Adrenal gland (tissue), 12 donors: Measurements from ENCODE around the gene TEAD3. TPM values are rescaled to one million over a fixed set of nuclear protein-coding genes. Genes with fewer than 3 reads are reported as not detected.

Experiments
- DNase-seq, 7 donors: peaks; one replicate each; pipeline ENCODE4 v3.0.0-alpha.2; 2019 to 2020
- H3K27ac ChIP-seq, 5 donors: fragments of 200-600 bp; sonication (generic) in 4 of 5; 1 replicate in 3 of 5; 2 replicates in 2 of 5; pipeline versions ENCODE4 v1.5.1 to v1.8.0; 2016 to 2020; ENCODE audit warnings: mild to moderate bottlenecking in 1 of 5
- H3K27me3 ChIP-seq: fragments of 200-600 bp; 2 replicates; pipeline ENCODE4 v1.8.0; 2021
- H3K36me3 ChIP-seq, 2 donors: fragments of 200-600 bp; replicated peaks in 1 of 2; 1 replicate in 1 of 2; 2 replicates in 1 of 2; pipeline versions ENCODE4 v1.5.1 to v1.8.0; 2018 to 2022
- H3K4me1 ChIP-seq, 2 donors: fragments of 200-600 bp; replicated peaks in 1 of 2; 1 replicate in 1 of 2; 2 replicates in 1 of 2; pipeline versions ENCODE4 v1.5.1 to v1.8.0; 2018 to 2021
- H3K4me3 ChIP-seq, 4 donors: fragments of 200-600 bp; sonication (generic) in 3 of 4; one replicate each; pipeline ENCODE4 v1.5.1; 2016 to 2018
- H3K9me3 ChIP-seq, 3 donors: fragments of 200-600 bp; sonication (generic) in 1 of 3; replicated peaks in 1 of 3; 1 replicate in 2 of 3; 2 replicates in 1 of 3; pipeline versions ENCODE4 v1.5.1 to v1.8.0; 2016 to 2021
- CTCF ChIP-seq, 6 experiments: fragments of 450-650 bp in 4 of 6; fragments of 200-600 bp in 2 of 6; sonication (generic) in 1 of 6; IDR thresholded peaks; 1 replicate in 5 of 6; 2 replicates in 1 of 6; pipeline versions ENCODE4 v1.5.1 to v1.8.0; 2016 to 2021; ENCODE audit warnings: antibody characterized with exemption in 6 of 6, mild to moderate bottlenecking in 2 of 6, moderate library complexity in 1 of 6
- POLR2A ChIP-seq, 2 donors: fragments of 450-650 bp; IDR thresholded peaks; one replicate each; pipeline ENCODE4 v1.6.1; 2017; ENCODE audit warnings: antibody characterized with exemption in 2 of 2, mild to moderate bottlenecking in 2 of 2, moderate library complexity in 1 of 2
- WGBS, 4 donors: extraction: QIAGEN DNeasy Blood & Tissue Kit in 2 of 4; methylation state at CpG; one replicate each; pipeline versions ENCODE4 v1.1.5 to v1.1.7; 2013 to 2017; 5-methylcytosine and 5-hydroxymethylcytosine counted together
- intact Hi-C, 2 donors: fragments of 100-400 bp; cut with DNase I; formaldehyde crosslinking; loops; one replicate each; pipeline versions ENCODE4 v1.14.1 to v1.15.0; 2022 to 2023
- polyA plus RNA-seq, 3 donors: library from polyadenylated mRNA; stranded (reverse); fragments of 200-250 nt in 2 of 3; fragments of 350-450 nt in 1 of 3; fragmentation: Illumina TruSeq in 1 of 3; extraction: RNeasy Lipid Tissue Mini Kit (QIAGEN cat#74804) in 1 of 3; gene quantifications; one replicate each; pipeline ENCODE4 v1.2.3, GENCODE V29; 2013 to 2014
- total RNA-seq, 9 donors: library from RNA; depleted of rRNA in 4 of 9; stranded (reverse); fragments of >200 nt in 4 of 9; fragments of 120-200 nt in 1 of 9; fragmentation: NEBNext Ultra II Directional in 1 of 9; extraction: Animal tissue kit (Norgen Biotek cat#: 25700) in 1 of 9; gene quantifications; one replicate each; pipeline versions ENCODE4 v1.1.0 to v1.2.4, GENCODE V29; 2013 to 2023
- donor health status: healthy with polysubstance abuse.
- donor health status: Bipolar disorder and iron deficiency.
- donor health status: DM: yes; HTN: yes; CAD: no.
- donor health status: DM: no; HTN: no; CAD: no.
- donor health status: DM: no; HTN: no; CAD: no.
- donor health status: DM: yes; HTN: yes; CAD: no.

TEAD3 gene
- total and polyA plus RNA-seq, 12 donors: 1.4 to 15.5 (median 8.7) TPM

- Histone ChIP-seq H3K36me3 (no peaks in the 10 kb centered on the region), H3K9me3 (no peaks in the 10 kb centered on the region), H3K4me1 (no peaks in the 10 kb centered on the region), H3K27me3 (peaks cover 10% of the 10 kb centered on the region), H3K4me3 (peak overlapping the region in 1 of 4 donors; percentile 29), H3K27ac (no peak overlapping the region)
- DNase-seq: no peak
- intact Hi-C loops: loop anchor here in 1 of 2 donors (10.0 kb wide), 1 partner anchor 53 kb away; no protein-coding TSS in a partner anchor
- WGBS, 4 donors: 32 to 52% (median 38%) methylated on average over 24 to 32 of the region's 32 CpGs
- TF ChIP-seq POLR2A (IDR thresholded peaks at IDR 0.05) (no peak), CTCF (IDR thresholded peaks at IDR 0.05) (no peak)
Measured at GRCh38 chr6:35511562-35511941, 14.7 kb upstream of the TEAD3 start.

- H3K4me3 ChIP-seq: no peak overlapping the region
- H3K27ac ChIP-seq: no peak overlapping the region
- intact Hi-C loops: loop anchor here in 1 of 2 donors (10.0 kb wide), 1 partner anchor 54 kb away; no protein-coding TSS in a partner anchor
- no peaks in the 10 kb centered on the region for H3K36me3 ChIP-seq
- no peak for TF ChIP-seq POLR2A (IDR thresholded peaks at IDR 0.05)
- TF ChIP-seq CTCF (IDR thresholded peaks at IDR 0.05): no peak
- H3K4me1 ChIP-seq: no peaks in the 10 kb centered on the region
- H3K9me3 ChIP-seq: no peaks in the 10 kb centered on the region
- WGBS, 4 donors: 59 to 71% (median 65%) methylated on average over 7 of the region's 7 CpGs
- no peak for DNase-seq
- peaks cover 10% of the 10 kb centered on the region for H3K27me3 ChIP-seq
Measured at GRCh38 chr6:35510916-35511561, 14.2 kb upstream of the TEAD3 start.

- Histone ChIP-seq H3K4me3 (no peak overlapping the region), H3K27ac (no peak overlapping the region), H3K27me3 (peaks cover 18% of the 10 kb centered on the region), H3K36me3 (no peaks in the 10 kb centered on the region), H3K9me3 (no peaks in the 10 kb centered on the region), H3K4me1 (no peaks in the 10 kb centered on the region)
- intact Hi-C loops: no loop called here
- WGBS, 4 donors: 48 to 63% (median 56%) methylated on average over 4 to 5 of the region's 5 CpGs
- DNase-seq: no peak
- TF ChIP-seq POLR2A (IDR thresholded peaks at IDR 0.05) (no peak), CTCF (IDR thresholded peaks at IDR 0.05) (no peak)
Measured at GRCh38 chr6:35508542-35508941, 11.7 kb upstream of the TEAD3 start.

GRCh38 chr6:35508027-35508426, 11.1 kb upstream of the TEAD3 start:
- WGBS, 4 donors: 63 to 86% (median 76%) methylated on average over 1 to 2 of the region's 2 CpGs
- Histone ChIP-seq H3K27ac (no peak overlapping the region), H3K4me3 (no peak overlapping the region), H3K9me3 (no peaks in the 10 kb centered on the region), H3K27me3 (peaks cover 18% of the 10 kb centered on the region), H3K4me1 (no peaks in the 10 kb centered on the region), H3K36me3 (no peaks in the 10 kb centered on the region)
- TF ChIP-seq POLR2A (IDR thresholded peaks at IDR 0.05): no peak
- intact Hi-C loops: no loop called here
- no peak for DNase-seq

- H3K27ac ChIP-seq: no peak overlapping the region
- peaks cover 16% of the 10 kb centered on the region for H3K27me3 ChIP-seq
- H3K9me3 ChIP-seq: no peaks in the 10 kb centered on the region
- DNase-seq: no peak
- H3K4me3 ChIP-seq: no peak overlapping the region
- intact Hi-C loops: no loop called here
- TF ChIP-seq CTCF (IDR thresholded peaks at IDR 0.05) (no peak), POLR2A (IDR thresholded peaks at IDR 0.05) (no peak)
- H3K4me1 ChIP-seq: no peaks in the 10 kb centered on the region
- H3K36me3 ChIP-seq: no peaks in the 10 kb centered on the region
- 88 to 100% (median 95%) methylated on average over 2 of the region's 2 CpGs for WGBS, 4 donors
Measured at GRCh38 chr6:35507221-35507620, 10.3 kb upstream of the TEAD3 start.
